Measurements from ENCODE around the gene NKG7.
A peak's percentile ranks its signal among the peaks of the same experiment; 100 is the strongest.

NKG7 gene

DNA sequence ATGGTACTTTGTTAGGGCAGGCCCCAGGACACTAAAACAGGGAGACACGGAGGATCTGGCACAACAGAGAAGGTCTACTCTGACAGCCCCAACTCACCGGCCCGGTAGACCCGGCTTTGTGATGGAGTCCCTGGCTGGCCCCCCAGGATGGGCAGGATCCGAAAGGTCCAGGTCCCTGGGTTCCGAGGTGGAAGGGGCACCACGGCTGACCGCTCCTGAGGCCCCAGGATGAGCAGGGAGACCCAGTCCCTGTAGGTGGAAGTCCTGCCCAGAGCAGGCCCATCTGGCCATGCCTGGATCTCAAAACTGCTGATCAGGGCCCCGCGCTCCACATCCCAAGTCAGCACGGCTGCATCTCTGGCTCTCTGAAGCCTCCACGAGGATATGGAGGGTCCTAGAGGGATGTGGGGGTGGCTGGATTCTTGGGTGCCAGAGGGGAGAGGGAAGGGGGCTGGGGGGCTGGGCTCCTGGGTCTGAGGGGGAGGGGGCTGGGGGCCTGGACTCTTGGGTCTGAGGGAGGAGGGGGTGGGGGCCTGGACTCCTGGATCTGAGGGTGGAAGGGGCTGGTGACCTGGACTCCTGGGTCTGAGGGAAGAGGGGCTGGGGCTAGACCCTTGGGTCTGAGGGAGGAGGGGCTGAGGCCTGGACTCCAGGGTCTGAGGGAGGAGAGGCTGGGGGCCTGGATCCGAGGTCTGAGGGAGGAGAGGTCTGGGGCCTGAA is 35.2 kb downstream of the NKG7 start:
- DNase-seq (ENCODE audit: low read depth), result no peak

DNA sequence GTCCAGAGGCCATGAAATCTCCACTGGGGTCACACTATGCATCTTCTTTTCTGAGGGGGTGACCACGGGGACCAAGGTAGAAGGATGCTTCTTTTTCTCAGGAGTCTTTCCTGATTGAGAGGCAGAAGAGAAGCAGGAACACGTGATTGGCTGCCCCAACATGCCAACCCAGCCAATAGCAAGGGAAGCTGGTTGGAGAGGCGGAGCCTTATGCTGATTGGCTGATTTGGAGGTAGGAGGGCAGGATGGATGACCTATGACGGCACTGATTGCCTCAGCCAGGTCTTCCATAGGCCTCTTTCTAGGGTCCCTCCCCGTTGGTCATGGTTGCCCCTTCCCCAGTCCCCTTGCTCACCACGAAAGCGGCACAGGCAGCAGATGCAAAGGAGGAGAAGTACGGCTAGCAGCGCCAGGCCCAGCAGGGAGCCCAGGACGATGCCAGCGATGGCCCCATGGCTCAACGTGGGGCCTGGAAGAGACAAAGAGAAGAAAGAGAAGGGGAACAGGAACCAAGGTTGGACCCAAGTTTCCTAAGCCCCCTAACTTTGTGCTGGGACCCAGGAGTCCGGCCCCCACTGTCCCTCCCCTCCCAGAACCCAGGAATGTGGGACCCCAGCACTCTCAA is 38.5 kb downstream of the NKG7 start:
- DNase-seq (ENCODE audit: low read depth), result no peak

DNA sequence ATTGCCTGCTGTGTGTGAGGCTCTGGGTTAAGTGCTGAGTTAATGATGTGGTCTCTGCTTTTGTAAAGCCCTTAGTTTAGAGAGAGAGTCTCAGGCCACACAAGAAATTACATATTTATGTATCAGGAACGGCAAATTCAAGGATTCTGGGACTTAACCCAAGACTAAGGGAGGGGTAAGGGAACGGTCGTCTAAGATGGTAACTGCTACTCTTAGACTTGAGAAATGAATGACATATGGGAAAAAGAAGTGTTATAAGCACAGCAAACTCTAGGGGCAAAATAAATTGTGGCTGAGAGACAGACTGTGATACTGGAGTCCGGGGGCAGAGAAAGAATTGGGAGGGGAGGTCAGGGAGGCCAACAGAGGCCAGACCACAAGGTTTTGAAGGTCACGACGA is 40.7 kb downstream of the NKG7 start:
- DNase-seq (ENCODE audit: low read depth), result no peak

DNA sequence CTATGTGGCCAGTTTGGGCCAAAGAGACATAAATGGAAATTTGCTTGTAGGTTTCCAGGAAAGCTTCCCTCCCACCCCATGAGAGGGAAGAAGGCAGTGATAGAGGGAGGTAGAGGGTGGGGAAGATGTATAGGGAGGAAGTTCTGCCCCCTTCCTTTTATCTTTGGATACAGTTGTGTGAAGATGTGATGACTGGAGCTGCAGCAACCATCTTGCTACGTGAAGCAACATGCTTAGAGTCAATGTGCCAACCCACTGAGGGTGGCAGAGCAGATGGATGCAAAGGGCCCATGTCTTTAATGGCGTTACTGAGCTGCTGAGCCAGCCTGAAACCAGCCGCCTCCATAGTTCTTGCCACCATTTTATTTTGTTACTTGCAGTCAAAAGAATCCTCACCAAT is 41.3 kb downstream of the NKG7 start:
- no peak for DNase-seq (ENCODE audit: low read depth)

DNA sequence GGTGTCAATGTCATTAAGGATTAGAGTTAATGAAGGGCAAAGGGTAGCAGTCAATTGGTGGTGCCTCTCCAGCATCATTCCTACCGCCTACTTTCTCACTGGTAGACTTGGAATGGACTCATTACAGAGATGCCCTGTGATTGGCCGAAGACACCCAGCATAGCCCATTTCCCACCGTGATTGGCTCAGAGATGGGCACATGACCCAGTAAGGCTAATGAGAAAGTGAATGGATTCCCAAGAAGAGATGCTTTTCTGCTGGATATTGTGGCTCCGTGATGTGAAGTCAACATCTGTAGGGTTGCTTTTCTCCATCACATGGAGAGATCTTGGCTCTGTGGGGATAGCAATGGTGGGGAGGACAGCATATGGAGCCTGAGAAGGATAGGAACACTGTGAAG is 42.1 kb downstream of the NKG7 start:
- DNase-seq (ENCODE audit: low read depth), result no peak

DNA sequence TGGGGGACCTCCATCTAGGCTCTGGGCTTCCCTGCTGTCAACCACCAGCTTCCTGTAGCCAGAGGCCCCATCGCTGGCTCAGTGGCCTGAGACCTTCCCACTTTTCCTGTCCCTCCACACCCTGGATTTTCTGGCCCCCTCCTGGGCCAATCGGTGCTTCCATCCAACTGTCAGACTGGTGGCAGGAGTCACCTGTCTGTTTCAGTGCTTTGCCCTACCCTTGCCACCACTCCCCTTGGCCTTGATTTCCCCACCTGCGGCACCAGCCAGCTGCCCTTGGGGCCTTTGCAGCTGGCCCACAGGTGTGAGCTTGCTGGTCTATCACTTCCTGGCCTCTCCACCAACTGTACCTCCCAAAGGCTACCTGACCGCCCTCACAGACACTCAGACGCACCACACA is 43.0 kb downstream of the NKG7 start:
- DNase-seq (ENCODE audit: low read depth), result no peak

DNA sequence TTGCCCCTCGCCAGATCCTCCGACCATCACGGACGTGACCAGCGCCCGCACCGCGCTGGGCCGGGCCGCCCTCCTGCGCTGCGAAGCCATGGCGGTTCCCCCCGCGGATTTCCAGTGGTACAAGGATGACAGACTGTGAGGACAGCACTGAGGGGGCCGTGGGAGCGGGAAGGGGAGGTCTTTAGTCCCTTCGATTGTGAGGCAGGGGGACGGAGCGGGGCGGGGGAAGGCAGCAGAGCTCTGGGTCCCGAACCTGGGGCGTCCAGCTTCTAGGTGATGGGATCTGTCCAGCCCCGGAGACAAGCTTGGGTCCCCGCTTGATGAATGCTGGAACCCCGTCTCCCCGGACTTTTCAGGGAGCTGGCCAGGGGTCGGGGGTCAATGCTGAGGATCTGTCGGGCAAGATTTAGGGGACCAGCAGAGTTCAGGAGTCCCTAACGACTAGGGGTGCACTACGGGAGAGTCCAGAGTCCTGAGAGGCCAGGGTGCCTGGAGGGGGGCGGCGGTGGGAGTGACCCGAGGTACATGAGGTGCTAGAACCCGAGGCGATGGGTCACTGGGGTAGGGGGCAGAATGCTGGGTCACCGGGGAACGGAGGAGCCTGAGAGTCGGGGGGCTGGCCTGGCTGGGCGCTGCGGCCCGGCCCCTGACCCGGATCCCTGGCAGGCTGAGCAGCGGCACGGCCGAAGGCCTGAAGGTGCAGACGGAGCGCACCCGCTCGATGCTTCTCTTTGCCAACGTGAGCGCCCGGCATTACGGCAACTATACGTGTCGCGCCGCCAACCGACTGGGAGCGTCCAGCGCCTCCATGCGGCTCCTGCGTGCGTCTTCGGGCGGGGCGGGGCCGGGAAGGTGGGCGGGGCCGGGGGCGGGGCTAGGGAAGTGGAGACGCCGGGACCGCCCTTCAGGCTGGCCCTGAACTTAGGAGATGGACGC is 45.1 kb downstream of the NKG7 start:
- DNase-seq (ENCODE audit: low read depth), result peak; percentile 67

DNA sequence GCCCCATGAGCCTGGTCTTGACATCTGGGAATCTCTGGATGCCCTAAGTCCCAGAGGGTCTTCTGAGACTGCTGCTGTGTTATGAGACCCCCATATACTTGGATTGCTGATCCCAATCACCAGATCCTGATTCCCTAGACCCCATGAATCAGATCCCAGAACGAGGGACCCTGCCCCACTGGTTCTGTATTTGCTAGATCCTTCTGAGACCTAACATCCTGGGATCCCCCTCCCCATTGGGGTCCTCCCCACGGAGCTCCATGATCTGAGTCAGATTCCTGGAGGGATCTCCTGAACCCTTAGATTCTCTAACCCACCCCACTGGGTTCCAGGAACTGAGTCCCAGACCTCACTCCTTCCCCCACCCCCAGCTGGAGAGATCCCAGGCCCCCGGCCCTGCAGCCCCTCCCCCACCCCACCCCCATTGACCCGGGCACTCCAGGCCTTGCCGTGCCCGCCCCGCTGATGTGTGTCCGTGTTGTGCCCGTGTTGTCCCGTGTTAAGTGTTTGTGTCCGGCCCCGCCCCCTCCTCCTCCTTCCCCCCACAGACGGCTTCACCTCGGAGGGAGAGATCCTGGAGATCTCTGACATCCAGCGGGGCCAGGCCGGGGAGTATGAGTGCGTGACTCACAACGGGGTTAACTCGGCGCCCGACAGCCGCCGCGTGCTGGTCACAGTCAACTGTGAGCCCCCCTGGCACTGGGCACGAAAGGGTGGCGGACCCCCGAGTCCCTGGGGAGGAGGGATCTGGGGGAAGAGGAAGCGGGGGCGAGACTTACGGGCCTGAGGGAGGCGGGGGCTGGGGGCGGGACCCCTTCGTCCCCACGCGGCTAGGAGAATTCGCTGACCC is 46.0 kb downstream of the NKG7 start:
- no peak for DNase-seq (ENCODE audit: low read depth)

DNA sequence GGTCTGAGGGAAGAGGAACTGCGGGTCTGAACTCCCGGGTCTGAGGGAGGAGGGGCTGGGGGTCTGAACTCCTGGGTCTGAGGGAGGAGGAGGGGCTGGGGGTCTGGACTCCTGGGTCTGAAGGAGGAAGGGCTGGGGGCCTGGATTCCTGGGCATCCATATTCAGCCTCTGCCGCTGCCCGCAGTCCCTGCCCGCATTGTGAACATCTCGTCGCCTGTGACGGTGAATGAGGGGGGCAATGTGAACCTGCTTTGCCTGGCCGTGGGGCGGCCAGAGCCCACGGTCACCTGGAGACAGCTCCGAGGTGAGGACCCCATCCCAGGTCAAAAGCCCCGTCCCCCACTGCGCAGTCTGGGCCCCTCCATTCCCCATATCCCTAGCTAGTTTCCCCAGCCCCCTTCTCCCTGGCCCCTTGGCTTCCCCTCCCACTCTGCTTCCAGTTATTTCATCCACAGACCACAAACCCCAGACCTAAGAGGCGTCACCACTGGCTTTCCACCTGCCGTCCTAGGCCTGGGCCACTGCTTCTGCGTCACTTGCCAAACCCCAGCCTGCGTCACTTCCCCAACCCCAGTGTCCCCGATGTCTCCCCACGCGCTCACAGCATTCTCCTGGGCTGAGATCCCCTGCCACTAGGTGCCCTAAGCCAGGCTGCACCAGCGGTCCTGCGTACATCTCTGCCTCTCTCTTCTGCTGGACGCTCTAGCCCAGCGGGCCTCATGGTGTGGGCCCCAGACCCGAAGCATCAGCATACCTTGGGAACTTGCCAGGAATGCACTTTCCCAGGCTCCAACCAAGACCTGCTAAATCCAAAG is 47.1 kb downstream of the NKG7 start:
- DNase-seq (ENCODE audit: low read depth), result no peak

DNA sequence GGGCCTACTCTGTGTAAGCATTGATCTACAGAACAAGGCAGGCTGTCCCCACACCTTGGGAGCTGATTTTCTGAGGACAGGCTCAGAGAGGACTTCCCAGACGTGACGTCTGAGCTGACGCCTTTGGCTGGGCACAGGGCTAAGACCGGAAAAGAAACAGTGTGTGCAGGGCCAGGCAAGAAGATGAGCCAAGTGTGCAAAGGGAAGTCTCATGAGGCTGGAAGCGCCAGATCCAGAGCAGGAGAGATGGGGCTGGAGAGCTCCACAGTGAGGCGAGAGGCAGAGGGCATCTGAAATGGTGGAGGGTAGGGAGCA is 48.3 kb downstream of the NKG7 start:
- DNase-seq (ENCODE audit: low read depth), result no peak

DNA sequence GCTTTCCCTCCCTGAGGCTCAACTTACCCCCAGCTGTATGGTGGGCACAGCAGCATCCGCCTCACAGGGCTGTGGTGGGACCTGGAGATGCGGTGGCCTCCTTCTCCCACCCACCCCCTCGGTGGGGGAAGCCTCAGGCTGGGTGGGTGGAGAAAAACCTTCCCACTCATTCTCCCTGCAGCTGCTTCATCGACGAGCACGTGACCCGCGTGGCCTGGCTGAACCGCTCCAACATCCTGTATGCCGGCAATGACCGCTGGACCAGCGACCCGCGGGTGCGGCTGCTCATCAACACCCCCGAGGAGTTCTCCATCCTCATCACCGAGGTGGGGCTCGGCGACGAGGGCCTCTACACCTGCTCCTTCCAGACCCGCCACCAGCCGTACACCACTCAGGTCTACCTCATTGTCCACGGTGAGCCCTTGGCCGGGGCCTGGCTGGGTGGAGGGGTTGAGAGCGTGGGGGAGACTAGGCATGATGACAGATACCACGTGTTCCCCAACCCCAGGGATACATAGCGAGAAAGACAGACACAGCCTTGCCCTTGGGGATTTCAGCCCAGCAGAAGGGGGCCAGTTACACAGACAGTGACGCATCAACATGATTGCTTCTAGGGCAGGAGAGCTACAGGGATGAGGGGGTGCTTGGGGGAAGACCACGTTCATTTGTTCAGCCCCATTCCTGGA is 48.8 kb downstream of the NKG7 start:
- no peak for DNase-seq (ENCODE audit: low read depth)

DNA sequence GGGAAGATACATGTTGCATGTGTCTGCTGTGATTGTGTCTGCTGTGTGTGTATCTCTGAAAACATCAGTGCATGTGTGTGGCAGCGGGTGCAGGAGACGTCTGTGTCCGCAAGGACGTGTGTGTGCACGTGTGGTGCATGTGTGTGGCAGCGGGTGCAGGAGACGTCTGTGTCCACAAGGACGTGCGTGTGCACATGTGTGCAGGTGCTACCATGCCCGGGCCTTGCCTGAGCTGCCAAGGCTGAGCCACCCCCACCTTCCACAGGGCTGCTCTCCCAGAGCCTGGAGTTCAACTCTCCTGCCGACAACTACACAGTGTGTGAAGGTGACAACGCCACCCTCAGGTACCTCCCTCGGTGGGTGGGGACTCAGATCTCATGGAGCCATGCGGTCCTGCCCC is 50.7 kb downstream of the NKG7 start:
- no peak for DNase-seq (ENCODE audit: low read depth)
